Esophagus muscularis mucosa (tissue), 3 donors: Measurements from ENCODE around the gene CDH8.

Experiments
- CTCF ChIP-seq, 3 experiments: fragments of 200-600 bp in 2 of 3; fragments of 450-650 bp in 1 of 3; sonication (generic) in 2 of 3; IDR thresholded peaks; one replicate each; pipeline ENCODE4 v1.5.1; 2017 to 2019; ENCODE audit warnings: antibody characterized with exemption in 3 of 3, mild to moderate bottlenecking in 2 of 3, moderate library complexity in 1 of 3
- POLR2A ChIP-seq: fragments of 450-650 bp; IDR thresholded peaks from one replicate; pipeline ENCODE4 v1.6.1; 2017; ENCODE audit warnings: antibody characterized with exemption, moderate library complexity, mild to moderate bottlenecking, low read depth
- POLR2AphosphoS5 ChIP-seq, 2 donors: sonication (generic); formaldehyde crosslinking; IDR thresholded peaks; one replicate each; pipeline ENCODE4 v1.6.1; 2017; ENCODE audit warnings: antibody characterized with exemption in 2 of 2

DNA sequence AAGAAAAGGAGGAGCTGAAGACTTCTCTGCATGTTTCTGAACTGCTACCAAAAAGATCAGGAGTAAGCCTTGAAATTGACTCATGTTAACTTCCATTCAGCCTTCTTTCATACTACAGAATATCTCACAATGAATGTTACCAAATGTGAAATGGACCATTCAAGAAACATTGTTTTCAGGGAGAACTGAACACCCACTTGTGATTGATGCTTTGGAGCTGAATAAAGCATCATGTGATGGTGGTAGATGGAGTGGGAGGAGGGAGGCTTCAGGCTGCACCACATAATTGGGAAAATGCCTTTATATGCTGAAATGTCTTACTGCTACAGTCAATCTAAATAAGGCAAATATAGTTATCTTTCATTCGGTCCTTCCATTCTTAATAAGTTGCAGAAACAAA lies 127.8 kb downstream of the CDH8 start:
- TF ChIP-seq POLR2A, result no peak
- no peak for TF ChIP-seq CTCF (IDR thresholded peaks at IDR 0.05)
- TF ChIP-seq POLR2AphosphoS5 (IDR thresholded peaks at IDR 0.05), result no peak
